ENCODE measurements around the gene SURF2.
A peak's percentile ranks its signal among the peaks of the same experiment; 100 is the strongest.

SURF2 gene

GRCh38 chr9:133397370-133397769, 41.0 kb downstream of the SURF2 start:
- no peak for DNase-seq (ENCODE audit: low read depth in 2 of 2, low spot score in 1 of 2)

DNA sequence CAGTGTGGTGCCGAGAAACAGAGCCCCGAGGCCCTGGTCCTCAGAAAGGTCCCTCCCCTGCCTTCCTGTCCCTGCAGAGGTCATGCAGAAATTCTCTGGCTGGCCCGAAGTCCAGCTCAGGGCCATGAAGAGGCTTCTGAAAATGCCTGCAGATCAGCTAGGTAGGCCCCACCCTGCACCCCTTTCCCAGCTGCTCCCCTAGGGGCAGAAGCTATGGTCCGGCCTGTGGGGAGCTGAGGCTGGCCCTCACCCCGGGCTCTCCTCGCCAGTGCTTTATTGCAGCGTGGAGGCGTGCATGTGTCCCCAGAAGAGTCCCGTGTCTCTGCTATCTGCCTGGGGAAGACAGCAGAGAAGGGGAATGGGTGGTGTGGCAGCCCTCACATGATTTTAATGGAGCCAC, 41.5 kb downstream of the SURF2 start:
- no peak for DNase-seq (ENCODE audit: low read depth in 2 of 2, low spot score in 1 of 2)

GRCh38 chr9:133400292-133400691, 43.9 kb downstream of the SURF2 start:
- no peak for DNase-seq (ENCODE audit: low read depth in 2 of 2, low spot score in 1 of 2)

DNA sequence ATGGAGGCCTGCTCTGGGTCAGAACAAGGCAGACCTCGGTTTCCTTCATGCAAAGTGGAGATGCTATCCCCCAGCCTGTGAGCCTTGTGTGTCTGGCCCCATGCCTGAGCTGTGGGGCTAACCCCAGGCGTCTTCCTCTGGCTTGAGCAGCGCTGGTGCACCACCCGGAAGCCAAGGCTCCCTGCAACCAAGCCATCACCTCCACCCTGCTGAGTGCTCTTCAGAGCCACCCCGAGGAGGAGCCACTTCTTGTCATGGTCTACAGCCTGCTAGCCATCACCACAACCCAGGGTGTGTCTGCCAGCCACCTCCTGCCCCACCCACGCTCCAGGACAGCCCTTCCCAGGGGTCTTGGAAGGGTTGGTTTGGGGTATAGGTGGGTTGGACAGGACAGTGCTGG, 45.2 kb downstream of the SURF2 start:
- no peak for DNase-seq (ENCODE audit: low read depth in 2 of 2, low spot score in 1 of 2)

GRCh38 chr9:133402689-133403088, 46.3 kb downstream of the SURF2 start:
- DNase-seq (ENCODE audit: low read depth in 2 of 2, low spot score in 1 of 2), result no peak

GRCh38 chr9:133403766-133404453, 47.6 kb downstream of the SURF2 start:
- peak; percentile 19 to 34 for DNase-seq (ENCODE audit: low read depth in 2 of 2, low spot score in 1 of 2)

- DNase-seq (ENCODE audit: low read depth in 2 of 2, low spot score in 1 of 2), result no peak
These were observed 48.2 kb downstream of the SURF2 start for GRCh38 chr9:133404454-133405002.

DNA sequence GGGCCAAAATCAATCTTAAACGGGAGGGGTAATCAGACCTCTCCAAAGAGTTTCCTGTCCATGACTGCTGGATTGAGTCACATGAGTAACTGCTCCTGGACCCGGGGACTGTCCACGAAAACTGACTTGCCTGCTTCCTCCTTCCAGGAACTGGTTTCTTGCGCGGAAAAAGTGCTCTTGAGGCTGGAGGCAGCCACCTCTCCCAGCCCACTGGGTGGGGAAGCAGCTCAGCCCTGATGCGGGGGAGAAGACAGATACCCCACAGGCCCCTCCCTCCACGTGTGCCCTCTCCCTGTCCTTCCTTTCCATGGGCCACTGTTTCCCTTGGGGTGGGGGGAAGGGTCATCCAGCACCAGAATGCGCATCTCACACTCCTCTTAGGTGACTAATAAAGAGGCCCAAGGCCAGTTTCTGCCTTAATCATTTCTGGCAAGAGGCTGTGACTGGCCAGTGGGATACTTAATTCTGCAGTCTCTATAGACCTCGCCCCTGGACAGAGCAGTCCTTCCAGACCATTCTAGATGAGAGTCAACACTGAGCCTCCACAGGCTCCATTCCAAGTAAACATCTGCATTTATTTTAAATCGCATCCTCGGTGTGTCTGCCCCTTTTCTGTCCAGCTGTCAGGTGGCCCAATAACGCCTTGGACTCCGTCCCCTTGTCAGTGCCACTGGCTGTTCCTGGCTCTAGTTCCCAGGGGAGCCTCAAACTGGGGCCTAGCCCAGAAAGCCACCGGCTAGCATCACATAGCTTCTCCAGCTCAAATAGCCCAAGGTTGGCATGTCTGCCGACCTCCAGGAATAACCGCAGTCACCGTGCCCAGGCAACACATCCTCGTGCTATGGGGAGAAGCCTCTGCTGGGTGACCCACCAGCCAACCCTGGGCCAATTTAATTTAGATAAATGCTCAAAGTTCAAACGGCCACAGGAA, 49.4 kb downstream of the SURF2 start:
- no peak for DNase-seq (ENCODE audit: low read depth in 2 of 2, low spot score in 1 of 2)

DNA sequence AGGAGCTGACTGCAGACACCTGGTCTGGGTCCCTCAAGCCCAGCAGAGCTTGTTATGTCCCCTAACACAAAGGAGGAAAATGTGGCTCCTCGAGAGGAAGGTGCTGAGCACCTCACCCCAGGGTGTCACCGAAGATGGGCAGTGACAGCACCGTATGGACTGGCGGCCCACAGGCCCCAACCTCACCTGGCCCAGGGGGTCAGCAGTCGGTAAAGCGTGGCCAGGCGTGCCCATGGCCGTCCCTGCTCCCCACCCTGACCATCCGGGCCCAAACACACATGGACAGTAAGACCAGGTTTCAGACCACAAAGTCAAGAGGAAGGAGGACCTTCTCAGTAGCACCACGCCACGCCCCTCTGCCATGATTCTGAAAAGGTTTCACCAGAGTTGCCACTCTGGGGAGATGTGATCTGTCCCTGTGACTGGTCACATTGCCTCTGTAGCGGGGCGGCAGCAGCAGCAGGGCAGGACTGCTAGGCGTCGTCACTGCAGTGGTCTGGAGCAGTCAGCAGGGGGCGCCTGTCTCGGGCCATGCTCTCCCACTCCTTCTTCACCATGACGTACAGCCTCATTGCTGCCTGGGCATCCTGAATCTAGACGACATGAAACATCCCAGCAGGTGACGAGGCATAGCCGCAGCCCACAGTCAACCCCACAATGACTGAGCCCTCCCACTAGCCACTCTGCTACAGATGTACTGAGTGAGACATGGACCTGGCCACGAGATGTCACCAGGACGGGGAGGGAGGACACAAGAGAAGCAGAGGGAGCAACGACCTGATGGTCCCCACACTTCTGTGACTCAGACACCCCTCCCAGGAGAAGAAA, 50.3 kb downstream of the SURF2 start:
- peak; percentile 44 to 63 for DNase-seq (ENCODE audit: low read depth in 2 of 2, low spot score in 1 of 2)

GRCh38 chr9:133408042-133408441, 51.7 kb downstream of the SURF2 start:
- no peak for DNase-seq (ENCODE audit: low read depth in 2 of 2, low spot score in 1 of 2)
